CD4-positive, alpha-beta T cell treated with Interleukin-4 for 1 hour (primary cell): Measurements from ENCODE around the gene PABPN1L.

Experiments used
- DNase-seq, 2 donors: peaks; one replicate each; pipeline ENCODE4 v3.0.0-alpha.2; 2020 to 2022

Gene PABPN1L

DNA sequence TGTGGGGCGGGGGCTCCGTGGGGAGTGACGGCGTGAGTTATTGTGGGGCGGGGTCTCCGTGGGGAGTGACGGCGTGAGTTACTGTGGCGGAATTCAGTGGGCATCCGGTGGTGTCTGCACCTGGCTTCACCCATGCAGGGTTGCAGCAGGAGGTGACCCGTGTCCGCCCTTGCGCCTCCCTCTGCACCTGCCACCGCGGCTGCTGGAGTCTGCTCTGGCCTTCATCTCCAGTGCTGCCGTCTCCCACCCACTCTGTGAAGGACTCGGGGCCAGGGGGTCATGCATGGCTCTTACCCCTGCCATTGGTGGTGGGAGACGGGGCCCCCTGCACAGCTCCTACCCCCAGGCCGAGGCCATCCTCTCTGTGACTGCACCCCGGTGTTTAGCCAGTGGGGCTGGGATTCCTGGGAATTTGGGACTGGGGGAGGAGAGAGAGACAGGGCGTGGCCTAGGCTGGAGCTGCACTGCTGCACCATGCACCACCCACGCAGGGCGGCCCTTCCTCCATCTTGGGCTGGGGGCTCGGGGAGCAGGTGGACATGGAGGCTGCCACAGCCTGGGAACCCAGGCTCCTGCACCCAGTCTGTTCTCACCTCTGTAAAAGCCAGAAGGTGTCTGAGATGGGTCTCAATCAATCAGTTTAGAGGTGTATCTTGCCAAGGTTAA, 1.3 kb upstream of the PABPN1L start:
- DNase-seq = no peak

DNA sequence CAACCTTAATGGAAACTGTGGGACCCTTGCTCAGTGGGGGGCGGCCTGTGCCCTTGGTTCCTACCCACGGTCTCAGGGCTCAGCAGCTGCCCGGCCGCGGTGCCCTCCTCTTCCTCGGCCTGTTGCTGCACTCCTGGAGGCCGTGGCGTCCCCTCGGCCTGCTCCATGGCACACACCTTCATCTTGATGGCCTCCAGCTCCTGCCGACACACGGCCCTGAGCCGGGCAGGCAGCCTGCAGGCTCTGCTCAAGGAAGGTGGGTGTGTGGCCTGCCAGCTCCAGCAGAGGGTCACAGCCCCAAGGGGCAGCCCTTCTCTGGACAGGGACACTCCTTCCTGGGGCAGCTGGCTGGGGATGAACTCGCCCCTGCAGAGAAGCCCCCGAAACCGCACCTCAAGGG, 718 bp downstream of the PABPN1L start:
- no peak for DNase-seq

DNA sequence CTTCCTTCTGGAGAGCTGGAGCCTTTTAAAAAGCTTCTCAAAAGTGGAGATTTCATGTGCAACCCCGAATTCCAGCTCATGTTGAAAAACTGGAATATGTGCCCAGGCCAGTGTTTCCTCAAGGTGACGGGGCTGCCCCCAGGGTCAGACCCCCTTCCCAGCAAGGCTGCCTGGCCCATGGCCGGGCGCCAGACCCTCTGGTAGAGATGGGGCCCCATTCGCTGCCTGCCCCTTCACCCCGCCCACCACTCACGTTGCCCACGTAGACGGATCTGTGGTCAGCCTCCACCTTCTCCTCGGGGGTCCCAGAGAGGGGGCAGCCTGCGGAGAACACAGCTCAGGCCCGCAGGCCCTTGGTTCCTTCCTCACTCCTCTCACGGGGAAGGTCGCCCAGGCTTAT, 1.1 kb downstream of the PABPN1L start:
- no peak for DNase-seq

DNA sequence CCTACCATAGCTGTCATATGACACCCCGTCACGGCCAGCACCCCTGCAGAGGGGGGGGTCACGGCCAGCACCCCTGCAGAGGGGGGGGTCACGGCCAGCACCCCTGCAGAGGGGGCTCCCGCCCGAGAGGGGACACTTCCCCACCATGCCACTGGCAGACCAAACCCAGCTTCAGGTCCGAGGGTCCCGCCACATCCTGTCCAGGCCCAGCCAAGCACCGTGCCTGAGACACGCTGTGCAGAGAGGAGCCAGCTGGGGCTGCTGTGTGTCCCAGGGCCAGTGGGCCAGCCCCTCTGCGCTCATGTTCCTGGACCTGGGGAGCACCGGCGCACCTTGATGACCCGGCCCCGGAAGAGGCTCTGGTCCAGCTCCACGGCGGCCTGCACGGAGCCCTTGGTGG, 1.9 kb downstream of the PABPN1L start:
- DNase-seq = no peak

DNA sequence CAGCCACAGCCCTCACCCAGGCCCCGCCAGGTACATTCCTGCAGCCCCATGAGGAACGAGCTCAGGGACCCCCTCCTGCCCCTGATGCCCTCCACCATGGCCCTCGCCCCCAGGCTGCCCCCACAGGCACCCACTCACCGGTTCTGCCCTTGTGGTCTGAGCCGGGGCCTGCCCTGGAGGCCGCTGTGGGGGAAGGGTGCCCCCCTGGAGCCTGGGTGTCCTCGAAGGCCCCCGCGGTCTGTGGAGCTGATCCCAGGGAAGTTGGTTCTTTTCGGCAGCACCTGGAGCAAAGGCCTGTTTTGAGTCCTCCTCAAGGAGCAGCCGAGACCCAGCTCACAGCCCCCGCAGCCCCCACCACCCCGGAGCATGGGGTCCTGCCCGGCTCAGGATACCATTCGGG, 2.4 kb downstream of the PABPN1L start:
- DNase-seq = no peak

DNA sequence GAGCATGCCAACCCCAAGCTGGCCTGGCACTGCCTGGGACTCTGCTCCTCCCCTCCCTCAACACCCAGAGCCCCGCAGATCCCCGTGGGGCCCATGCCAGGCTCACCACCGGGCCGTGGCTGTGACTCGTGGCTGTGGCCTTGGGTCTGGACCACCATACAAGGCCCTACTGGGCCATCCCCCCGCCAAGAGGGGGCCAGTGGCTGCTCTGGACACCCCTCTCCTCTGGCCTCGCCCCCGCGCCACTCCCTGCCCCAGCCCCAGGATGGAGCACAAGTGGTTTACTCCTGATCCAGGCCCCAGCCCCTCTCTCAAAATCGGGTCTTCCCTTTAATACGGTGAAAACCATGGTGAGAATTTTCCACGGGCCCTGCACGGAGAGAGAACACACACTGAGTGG, 3.0 kb downstream of the PABPN1L start:
- DNase-seq = no peak

DNA sequence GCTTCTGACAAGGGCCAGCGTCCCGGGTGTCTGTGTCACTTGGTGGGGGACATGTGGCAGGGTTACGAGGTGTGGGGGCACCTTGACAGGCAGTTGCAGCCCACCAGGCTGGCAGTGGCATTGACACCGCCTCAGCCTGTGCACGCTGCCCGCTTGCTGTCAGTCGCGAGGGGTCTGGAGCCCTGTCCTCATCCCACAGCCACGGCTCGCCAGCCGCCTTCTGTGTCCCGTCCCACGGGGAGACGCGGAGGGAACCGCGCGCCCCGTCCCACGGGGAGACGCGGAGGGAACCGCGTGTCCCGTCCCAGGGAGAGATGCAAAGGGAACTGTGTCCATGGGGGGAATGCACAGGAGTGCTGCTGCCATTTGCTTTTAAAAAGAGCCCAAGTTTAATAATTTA, 3.5 kb downstream of the PABPN1L start:
- DNase-seq = no peak

DNA sequence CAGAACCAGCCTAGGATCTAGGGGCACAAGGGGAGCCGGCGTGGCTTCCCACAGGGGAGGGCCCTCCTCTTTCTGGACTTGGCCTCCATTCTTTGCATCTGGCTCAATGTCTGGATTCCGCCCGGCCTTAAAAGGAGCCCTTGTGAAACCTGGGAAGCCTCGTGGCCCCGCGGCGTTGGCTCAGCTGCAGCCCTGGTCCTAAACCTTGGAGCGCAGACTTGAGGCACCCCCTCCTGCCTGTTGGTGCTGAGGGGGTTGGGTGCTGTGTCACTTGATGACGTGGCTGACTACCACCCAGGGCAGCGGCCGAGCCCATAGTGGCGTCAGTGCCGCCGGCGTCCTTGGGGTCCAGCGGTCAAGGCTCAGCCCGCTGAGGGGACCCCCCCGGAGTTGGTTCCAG, 5.1 kb downstream of the PABPN1L start:
- no peak for DNase-seq

DNA sequence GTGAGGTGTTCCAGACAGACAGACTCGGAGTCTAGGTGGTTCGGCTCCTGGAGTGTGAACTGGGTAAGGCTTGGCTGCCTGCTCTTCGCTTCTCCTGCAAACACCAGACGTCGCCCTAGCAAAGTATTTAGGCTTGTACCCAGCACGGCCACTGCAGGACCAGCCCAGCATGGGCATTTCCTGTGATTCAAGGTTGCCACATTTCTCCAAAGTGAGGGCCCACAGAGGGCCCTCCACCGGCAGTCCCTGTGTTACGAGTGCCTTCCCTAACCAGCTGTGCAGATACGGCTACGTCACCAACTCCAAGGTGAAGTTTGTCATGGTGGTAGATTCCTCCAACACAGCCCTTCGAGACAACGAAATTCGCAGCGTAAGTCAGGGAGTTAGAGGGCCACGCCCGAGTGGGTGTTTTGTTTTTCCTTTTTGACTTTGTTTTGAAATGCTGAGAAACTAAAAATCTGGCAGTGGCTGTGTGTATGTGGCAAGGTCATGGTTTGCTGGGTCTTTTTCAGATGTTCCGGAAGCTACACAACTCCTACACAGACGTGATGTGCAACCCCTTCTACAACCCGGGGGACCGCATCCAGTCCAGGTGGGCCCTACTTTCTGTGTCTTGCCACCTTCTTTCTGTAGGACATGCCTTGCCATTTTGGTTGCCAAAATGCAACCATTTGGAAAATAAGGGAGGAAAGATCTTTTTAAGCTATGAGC, 6.9 kb downstream of the PABPN1L start:
- no peak for DNase-seq

DNA sequence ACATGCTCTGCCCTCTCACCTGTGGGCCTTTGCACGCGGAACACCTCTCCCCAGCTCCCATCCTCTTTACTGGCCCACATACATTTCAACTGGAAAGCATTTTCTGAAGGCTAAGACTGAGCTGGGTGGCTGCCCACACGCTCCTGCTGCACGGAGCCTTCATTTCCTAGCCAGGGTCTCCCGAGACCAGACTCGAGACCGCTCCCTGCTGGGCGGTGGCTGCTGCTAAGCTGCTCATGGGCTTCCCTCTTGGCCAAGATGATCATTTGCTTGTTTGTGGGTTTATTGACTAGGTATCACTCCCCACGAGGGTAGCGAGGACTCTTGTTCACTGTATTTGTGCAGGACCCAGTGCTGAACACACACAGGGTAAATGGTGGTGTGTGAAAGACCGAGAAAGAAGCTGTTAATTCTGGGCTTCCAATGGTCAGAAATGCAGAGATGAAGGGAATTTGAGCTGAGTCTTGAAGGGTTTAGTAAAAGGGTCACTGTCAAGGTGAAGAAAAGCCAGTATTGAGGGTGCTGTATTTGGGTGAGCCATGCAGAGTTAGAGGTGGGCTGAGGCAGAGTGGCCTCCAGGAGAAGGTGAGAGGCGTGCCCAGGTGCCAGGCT, 8.6 kb downstream of the PABPN1L start:
- DNase-seq = peak; percentile 75 to 78

DNA sequence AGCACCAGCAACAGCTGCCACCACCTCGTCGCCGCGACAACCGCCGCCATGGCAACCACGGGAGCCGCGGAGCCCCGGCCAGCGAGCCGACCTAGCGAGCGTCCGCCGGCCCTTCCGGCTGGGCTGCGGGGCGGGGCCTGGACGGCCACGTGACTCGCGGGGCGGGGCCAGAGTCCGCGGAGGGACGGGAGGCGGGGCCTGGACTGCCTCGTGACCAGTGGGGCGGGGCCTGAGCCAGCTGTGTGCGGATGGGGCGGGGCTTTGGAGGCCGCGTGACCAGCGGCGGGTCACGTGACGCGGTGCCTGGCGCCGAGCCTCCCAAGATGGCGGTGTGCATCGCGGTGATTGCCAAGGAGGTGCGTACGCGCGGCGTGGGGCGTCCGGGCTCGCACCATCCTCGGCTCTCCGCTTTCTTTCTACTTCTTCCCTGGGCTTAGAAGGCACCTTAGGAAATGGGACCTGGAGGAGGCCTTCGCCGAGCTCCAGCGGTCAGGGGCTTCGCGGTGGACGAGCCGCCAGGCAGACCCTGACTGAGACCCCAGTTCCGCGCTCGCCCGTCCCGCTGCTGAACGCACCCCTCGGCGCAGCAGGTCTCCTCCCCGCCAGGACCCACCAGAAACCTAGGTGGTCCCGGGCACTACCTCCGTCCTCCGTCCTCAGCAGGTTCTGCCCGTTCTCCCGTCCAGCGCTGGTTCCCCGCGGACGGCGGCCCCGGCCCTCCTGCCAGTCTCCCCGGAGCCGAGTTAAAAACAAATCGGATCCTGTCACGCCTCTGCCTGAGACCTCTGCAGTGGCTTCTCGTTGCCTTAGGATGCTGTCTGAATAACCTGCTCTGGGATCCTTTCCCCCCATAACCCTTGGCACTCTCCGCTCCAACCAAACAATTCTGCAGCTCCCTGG, 9.4 kb downstream of the PABPN1L start, which contains the start of the genes GALNS and TRAPPC2L:
Gene GALNS (minus strand): TSS at position 120 of the 900 bp plus-strand sequence. CDS start 70 bp downstream, at position 50.
Gene TRAPPC2L (plus strand): TSS at position 300 of the 900 bp plus-strand sequence. CDS start 24 bp downstream, at position 324.
- DNase-seq = peak; percentile 97 to 98

DNA sequence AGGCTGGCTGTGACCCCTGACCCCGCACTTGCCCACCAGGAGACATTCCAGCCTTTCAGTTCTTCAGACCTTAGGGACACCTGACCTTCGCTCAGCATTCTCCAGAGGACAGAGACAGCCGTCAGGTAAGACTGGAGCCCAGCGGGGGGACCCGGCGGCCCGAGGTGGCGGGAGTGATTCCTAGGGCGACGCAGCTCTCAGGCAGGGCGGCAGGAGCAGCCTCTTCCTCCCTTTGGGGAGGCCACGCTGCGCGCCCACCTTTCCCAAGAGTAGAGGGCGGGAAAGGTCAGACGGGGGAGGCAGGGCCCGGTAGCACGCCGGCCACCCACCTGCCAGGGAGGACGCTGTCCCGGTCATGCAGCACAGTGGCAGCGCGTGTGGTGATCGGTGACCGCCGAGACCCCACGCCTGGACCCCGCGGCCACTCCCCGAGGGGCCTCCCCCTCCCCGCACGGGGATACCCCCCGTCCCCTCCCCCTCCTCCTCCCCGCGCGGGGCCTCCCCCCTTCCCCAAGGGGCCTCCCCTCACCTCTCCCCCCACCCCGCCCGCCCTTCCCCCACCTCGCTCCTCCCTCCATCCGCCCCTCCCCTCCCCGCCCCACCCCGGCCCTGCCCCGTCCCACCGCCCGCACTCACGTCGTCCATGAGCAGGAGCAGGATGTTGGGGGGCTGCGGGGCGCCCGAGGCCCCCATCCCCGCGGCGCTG, 10.2 kb downstream of the PABPN1L start:
- DNase-seq = peak in 1 of 2 donors; percentile 5

DNA sequence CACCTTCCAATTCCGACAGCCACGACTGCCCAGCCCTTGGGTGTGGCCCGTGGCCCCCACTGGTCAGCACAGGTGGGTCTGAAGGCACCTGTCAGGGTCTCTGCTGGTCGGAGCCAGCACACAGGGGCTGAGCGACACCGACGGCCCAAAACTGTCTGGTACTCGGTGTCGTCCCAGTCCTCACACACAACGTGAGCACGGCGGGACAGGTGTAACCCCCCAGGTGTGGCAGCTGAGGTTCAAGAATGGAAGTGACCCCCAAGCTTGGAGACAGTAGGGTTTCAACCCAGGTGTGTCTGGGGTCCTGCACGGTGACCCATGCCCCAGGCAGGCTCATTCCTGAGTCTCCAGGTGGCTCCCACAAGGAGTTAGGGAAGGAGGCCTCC, 10.7 kb downstream of the PABPN1L start:
- DNase-seq = no peak

DNA sequence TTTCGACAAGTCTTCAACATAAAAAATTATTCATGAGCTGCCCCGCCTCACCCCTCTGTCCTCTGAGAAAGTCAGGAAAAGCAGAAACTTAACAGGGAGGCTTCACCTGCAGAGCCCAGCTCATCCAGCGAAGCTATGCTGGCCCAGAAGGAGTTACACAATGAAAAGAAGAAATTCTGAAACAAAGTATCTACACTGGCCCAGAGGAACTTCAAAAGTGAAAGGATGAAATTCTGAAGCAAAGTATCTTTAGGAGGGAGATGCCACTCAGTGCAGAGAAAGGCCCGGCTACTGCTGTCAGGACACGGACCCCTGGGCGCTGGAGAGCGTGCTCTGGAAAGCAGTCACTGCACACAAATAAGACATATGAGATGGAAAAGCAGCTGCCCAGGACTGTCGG, 11.3 kb downstream of the PABPN1L start:
- DNase-seq = no peak

DNA sequence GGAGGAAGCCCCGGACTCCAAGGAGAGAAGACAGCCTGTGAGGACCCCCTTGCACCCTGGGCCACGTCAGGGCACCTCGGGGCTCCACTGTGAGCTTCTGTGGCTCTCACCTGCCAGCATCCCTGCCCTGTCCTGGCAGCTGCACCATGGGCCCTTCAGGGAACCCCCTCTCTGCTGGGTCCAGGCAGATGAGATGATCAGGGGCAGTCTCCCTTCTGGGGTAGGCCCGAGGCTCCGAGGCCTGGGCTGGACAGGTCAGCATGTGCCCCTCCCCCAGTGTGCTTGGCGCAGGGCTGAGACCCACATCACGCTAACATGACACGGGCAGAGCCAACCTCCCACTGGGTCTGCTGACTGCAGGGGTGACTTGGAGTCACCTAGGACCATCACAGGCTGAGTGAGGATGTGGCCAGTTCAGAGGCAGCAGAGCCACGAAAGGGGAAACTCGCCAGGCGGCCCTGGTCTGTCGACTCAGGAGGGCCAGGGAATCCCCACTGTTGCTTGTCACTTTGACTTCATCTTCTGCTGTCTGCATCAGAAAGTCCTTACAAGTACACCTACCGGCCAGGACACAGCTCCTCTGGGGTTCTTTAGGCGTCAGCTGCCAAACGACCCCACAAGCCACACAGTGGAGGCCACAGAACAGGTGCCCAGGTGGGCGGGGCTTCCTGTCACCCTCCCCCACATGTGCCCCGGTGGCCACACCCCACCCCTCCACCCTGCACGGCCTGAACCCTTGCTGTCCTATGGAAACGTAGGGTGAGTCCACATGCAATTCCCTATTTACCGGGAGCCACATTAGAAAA, 12.0 kb downstream of the PABPN1L start:
- peak; percentile 36 to 60 for DNase-seq

DNA sequence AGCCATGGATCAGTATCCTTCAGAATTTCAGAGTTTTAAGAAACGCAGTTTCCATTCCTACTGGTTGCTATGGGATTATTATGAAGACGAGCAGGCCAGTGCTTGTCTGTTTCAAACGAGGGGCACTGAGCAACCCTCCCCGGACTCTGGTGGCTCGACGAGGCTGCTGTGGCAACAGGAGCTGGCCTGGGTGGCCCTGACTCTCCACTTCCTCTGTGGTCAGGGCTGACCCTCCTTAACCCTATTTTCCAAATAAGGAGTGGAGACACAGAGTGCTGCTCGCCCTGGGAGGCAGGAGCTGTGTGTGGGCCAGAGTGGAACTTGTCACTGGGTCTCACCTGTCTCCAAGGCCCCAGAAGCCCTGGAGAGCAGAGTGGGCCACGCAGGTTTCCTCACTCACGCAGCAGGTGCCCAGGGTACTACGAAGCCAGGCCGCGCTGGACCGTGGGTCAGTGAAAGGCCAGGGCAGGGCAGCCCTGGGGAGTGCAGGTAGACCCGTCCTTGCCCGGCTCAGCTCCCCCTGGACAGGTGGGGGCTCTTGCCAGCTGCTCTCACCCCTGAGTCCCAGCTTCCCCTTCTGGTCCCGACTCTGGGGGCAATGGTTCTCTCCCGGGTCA, 13.0 kb downstream of the PABPN1L start:
- peak in 1 of 2 donors; percentile 17 for DNase-seq

DNA sequence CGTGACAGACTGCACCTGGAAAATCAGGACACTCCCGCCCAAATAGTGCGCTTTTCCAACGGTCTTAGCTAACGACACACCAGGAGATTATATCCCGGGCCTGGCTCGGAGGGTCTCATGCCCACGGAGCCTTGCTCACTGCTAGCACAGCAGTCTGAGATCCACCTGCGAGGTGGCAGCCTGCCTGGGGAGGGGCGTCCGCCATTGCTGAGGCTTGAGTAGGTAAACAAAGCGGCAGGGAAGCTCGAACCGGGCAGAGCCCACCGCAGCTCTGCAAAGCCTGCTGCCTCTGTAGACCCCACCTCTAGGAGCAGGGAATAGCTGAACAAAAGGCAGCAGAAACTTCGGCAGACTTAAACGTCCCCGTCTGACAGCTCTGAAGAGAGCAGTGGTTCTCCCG, 14.8 kb downstream of the PABPN1L start:
- no peak for DNase-seq

DNA sequence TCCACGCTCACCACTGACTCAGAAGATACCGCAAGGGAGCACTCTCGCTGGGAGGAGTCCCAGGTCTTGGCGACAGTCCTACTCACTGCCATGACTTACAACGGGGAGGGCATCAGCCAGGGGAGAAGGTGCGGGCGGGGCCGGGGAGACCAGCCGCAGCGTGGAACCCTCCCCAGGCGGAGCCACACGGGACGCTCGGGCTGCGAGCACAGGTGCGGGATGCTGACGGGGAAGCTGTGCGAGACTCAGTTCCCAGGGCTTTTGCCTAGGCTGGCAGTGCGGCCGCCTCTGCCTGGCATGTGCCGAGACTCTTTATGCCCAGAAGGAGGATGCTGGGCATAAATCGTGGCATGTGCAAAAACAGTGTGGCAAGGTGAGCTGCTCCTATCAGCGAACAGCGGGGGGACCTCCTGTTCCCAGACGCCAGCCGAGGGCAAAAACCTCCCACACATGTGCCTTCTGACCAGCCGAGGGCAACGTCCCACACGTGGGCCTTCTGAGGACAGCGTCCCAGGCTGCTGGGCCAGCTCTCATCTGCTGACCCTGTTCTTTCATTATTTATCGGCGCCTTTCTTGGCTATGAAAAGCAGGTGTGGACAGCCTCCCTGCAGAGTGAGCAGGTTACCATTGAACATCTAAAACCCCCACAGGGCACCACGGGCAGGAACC, 15.8 kb downstream of the PABPN1L start:
- no peak for DNase-seq

DNA sequence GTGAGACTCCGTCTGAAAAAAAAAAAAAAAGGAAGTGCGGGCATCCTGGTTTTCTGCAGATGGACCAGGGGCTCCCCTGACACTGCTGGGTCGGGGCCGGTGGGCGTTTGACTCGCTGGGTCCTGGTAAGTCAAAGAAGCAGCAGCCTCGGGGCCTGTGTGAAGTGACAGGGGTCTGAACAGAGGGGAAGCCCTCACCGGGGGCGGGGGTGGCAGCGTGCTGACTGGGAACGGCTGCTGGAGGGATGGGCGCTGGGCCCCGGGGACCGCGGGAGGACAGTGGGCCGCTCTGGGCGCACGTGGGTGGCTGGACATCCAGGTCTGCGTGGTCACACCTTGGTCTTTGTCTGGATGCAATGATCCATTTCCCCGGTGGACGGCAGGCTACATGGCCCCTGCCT, 17.9 kb downstream of the PABPN1L start:
- no peak for DNase-seq

DNA sequence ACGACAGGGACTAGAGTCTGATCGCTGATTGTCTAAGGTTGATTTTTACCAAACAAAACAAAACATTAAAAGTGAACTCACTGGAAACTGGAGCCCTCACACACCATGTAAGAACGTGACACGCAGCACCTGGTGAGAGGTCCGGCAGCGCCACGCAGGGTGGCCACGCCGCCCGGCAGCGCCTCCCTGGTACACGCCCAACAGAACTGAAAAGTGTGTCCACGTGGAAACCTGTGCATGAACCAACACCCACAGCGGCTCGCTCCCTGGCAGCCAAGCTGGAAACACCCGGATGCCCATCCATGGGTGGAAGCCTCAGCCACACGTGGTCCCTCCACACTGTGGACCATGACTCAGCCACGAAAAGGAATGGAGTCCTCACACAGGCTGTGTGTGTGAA, 18.8 kb downstream of the PABPN1L start:
- no peak for DNase-seq
